Activated naive CD4-positive, alpha-beta T cell treated with anti-CD3 and anti-CD28 coated beads, Interleukin-2, amount 50 U/mL, for 24 hours (primary cell): ENCODE results near the gene LTV1.
"Not testable (repeated sequence)": the region's sequence is repeated elsewhere in the genome, so short reads cannot be mapped to it uniquely, and the experiment has no call there.

ENCODE experiments used
- H3K27ac Mint-ChIP-seq: one replicate; pipeline ENCODE4 v1.8.0; 2021; ENCODE audit warnings: mild to moderate bottlenecking, mixed read lengths
- H3K27me3 Mint-ChIP-seq: one replicate; pipeline ENCODE4 v1.8.0; 2021; ENCODE audit warnings: mixed read lengths
- H3K36me3 Mint-ChIP-seq: one replicate; pipeline ENCODE4 v1.8.0; 2021; ENCODE audit warnings: mixed read lengths
- H3K4me1 Mint-ChIP-seq: one replicate; pipeline ENCODE4 v1.8.0; 2021; ENCODE audit warnings: mixed read lengths
- H3K4me3 Mint-ChIP-seq: one replicate; pipeline ENCODE4 v1.8.0; 2021; ENCODE audit warnings: mild to moderate bottlenecking, mixed read lengths
- H3K9me3 Mint-ChIP-seq: one replicate; pipeline ENCODE4 v1.8.0; 2021; ENCODE audit warnings: mixed read lengths

LTV1 gene

DNA sequence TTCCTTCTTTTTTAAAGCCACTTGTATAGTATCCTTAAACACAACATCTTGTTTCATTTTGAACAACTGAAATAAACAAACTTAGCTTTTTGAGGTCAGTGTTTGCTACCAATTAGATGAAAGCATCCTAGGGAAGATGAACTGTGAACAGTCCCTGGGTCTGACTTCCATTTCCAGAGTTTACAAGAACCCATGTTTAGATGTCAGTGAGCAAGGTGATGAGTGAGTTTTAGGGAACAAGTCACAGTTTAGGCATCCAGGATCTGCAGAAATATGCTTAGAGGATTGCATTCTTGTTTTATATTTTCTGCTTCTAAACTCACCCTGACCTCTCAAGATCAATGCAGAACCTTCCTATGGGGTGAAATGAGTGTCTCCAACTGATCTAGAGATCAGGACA lies 24.1 kb downstream of the LTV1 start:
- H3K4me1 Mint-ChIP-seq, result no peaks in the 10 kb centered on the region
- H3K36me3 Mint-ChIP-seq, result peaks cover 20% of the 10 kb centered on the region
- no peak overlapping the region for H3K4me3 Mint-ChIP-seq

DNA sequence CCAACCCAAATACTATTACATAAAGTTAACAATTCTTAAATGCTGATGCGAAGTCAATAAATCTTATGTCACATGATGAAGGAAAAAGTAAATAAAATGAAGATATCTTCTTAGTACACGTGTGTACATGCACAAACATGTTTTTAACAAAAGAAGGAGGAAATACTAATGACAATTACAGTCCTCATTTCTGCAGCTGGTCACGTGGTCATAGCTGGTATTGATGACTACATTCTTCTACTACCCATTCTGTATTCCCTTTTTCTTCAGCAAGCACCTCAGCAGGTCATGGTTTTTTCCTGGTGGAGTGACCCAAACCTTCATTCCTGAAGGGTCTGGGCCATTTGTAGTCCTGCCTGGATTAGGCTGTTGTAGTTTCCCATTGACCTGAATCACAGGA lies 25.7 kb downstream of the LTV1 start:
- H3K9me3 Mint-ChIP-seq, H3K4me3 Mint-ChIP-seq, H3K27me3 Mint-ChIP-seq, H3K4me1 Mint-ChIP-seq, H3K27ac Mint-ChIP-seq: not testable (repeated sequence)
- peaks cover 14% of the 10 kb centered on the region for H3K36me3 Mint-ChIP-seq

More for the DNA sequence above, 24.1 kb downstream of the LTV1 start:
- H3K27me3 Mint-ChIP-seq, result no peaks in the 10 kb centered on the region
- peaks cover 5% of the 10 kb centered on the region for H3K9me3 Mint-ChIP-seq
- no peak overlapping the region for H3K27ac Mint-ChIP-seq

DNA sequence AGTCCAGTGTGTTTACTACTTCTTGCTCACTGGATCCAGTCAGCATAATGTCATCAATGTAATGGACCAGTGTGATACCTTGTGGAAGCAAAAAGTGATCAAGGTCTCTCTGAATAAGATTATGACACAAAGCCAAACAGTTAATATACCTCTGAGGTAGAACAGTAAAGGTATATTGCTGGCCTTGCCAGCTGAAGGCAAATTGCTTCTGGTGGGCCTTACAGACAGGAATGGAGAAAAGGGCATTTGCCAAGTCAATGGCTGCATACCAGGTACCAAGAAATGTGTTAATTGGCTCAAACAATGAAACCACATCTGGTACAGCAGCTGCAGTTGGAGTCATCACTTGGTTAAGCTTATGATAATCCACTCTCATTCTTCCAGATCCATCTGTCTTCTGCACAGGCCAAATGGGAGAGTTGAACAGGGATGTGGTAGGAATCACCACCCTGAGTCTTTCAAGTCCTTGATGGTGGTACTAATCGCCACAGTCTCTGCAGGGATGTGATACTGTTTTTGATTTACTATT lies 28.1 kb downstream of the LTV1 start:
- not testable (repeated sequence) for H3K36me3 Mint-ChIP-seq, H3K4me1 Mint-ChIP-seq, H3K27ac Mint-ChIP-seq, H3K27me3 Mint-ChIP-seq, H3K4me3 Mint-ChIP-seq
- peaks cover 11% of the 10 kb centered on the region for H3K9me3 Mint-ChIP-seq

DNA sequence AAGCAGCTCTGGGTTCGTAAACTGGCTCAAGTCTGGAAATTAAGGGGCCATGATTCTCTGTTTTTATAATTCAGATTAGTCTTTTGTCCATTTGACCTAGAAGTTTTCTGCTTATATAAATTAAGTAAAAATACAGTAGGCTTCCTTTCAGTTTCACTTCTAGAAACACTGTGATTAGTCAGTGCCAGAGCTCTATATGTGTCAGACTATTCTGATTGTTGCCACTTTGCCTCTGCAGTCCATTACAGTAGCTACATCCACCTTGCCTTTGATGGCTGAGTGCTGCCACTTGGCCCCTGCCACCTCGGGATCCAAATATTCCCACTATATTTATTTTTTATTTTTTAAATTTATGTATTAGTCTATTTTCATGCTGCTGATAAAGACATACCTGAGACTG lies 29.1 kb downstream of the LTV1 start:
- H3K9me3 Mint-ChIP-seq, result peaks cover 11% of the 10 kb centered on the region
- H3K36me3 Mint-ChIP-seq, result peaks cover 4% of the 10 kb centered on the region
- H3K27ac Mint-ChIP-seq, result no peak overlapping the region
- H3K4me1 Mint-ChIP-seq, result no peaks in the 10 kb centered on the region
- H3K27me3 Mint-ChIP-seq, result no peaks in the 10 kb centered on the region
- no peak overlapping the region for H3K4me3 Mint-ChIP-seq

DNA sequence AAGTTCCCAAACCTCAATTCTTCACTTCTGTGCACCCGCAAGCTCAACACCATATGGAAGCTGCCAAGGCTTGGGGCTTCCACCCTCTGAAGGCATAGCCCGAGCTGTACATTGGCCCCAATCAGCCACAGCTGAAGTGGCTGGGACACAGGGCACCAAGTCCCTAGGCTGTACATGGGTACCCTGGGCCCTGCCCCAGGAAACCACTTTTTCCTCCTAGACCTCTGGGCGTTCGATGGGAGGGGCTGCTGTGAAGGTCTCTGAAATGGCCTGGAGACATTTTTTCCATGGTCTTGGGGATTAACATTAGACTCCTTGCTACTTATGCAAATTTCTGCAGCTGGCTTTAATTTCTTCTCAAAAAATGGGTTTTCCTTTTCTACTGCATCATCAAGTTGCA lies 30.5 kb downstream of the LTV1 start:
- not testable (repeated sequence) for H3K27ac Mint-ChIP-seq, H3K4me1 Mint-ChIP-seq, H3K27me3 Mint-ChIP-seq, H3K4me3 Mint-ChIP-seq, H3K36me3 Mint-ChIP-seq
- peaks cover 12% of the 10 kb centered on the region for H3K9me3 Mint-ChIP-seq

DNA sequence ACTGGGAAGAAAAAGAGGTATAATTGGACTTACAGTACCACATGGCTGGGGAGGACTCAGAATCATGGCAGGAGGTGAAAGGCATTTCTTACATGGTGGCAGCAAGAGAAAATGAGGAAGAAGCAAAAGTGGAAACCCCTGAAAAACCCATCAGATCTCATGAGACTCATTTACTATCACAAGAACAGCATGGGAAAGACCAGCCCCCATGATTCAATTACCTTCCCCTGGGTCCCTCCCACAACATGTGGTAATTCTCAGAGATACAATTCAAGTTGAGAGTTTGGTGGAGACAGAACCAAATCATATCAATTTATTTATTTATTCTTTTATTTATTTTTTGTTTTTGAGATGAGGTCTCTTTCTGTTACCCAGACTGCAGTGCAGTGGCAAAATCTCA lies 31.4 kb downstream of the LTV1 start:
- H3K4me3 Mint-ChIP-seq, H3K27me3 Mint-ChIP-seq, H3K36me3 Mint-ChIP-seq, H3K4me1 Mint-ChIP-seq, H3K27ac Mint-ChIP-seq: not testable (repeated sequence)
- H3K9me3 Mint-ChIP-seq, result peaks cover 14% of the 10 kb centered on the region

DNA sequence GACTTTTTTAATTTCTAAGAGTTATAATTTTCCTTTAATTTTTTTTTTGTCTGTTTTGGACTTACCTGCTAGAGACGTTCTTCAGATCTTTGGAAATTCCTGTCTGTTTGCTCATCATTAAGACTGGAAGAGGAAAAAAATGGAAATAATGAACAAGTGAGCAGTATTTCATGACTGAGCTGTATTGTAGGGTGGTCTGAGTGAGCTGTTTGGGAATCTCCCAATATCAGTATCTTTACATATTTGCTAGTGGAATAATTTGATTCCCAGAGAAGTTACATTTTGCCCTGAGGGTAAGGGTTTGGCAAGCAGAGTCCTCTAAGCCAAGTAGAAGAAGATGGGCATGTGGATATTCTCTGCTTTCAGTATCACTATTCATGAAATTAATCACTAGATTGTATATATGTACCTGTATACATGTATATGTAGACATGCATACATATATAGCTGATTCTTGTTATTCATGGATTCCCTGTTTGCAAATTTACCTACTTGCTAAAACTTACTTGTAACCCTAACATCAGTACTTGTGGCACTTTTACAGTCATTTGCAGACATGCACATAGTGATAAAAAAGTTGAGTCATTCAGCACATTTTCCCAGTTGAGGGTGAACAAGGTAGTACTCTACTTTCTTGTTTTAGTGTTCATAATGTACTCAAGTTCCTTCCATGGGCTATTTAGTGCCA lies 34.6 kb downstream of the LTV1 start:
- Mint-ChIP-seq H3K36me3 (peaks cover 5% of the 10 kb centered on the region), H3K4me3 (no peak overlapping the region), H3K27ac (no peak overlapping the region), H3K9me3 (peaks cover 14% of the 10 kb centered on the region), H3K27me3 (no peaks in the 10 kb centered on the region), H3K4me1 (no peaks in the 10 kb centered on the region)

DNA sequence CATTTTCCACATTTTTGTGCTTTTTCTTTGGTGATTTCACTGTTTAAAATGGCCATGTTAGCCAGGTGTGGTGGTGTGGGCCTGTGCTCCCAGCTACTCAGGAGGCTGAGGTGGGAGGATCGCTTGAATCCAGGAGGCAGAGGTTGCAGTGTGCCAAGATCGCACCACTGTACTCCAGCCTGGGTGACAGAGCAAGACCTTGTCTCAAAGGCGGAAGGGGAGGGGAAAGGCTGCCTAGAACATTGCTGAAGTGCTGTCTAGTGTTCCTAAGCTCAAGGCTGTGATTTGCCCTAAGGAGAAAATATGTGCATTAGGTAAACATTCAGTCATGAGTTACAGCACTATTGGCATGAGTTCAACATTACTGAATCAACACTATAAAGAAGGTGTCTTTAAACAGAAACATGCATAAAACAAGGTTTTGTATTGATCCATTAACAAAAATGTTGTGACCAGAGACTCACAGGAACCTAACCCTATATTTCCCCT lies 35.2 kb downstream of the LTV1 start:
- Mint-ChIP-seq H3K9me3 (peaks cover 14% of the 10 kb centered on the region), H3K27me3 (no peaks in the 10 kb centered on the region), H3K4me1 (no peaks in the 10 kb centered on the region), H3K27ac (no peak overlapping the region), H3K36me3 (peaks cover 5% of the 10 kb centered on the region), H3K4me3 (no peak overlapping the region)

DNA sequence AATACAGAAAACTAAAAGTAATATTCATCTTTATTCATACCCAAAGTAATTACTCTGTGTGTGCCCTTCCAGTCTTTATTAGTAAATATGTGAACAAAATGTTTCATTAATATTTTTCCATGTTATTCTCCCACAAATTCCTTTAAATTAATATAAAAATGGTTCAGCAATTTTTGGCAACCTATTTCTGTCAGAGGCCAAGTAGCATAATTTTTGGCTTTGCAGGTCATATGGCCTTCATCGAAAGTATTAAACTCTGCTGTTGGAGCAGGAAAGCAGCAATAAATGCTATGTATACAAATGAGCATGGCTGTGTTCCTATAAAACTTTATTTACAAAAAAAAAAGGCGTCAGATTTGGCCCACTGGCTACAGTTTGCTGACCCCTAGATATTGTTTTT lies 37.3 kb downstream of the LTV1 start:
- Mint-ChIP-seq H3K4me1 (no peaks in the 10 kb centered on the region), H3K4me3 (no peak overlapping the region), H3K27ac (no peak overlapping the region), H3K36me3 (peaks cover 4% of the 10 kb centered on the region), H3K27me3 (no peaks in the 10 kb centered on the region), H3K9me3 (peaks cover 8% of the 10 kb centered on the region)

DNA sequence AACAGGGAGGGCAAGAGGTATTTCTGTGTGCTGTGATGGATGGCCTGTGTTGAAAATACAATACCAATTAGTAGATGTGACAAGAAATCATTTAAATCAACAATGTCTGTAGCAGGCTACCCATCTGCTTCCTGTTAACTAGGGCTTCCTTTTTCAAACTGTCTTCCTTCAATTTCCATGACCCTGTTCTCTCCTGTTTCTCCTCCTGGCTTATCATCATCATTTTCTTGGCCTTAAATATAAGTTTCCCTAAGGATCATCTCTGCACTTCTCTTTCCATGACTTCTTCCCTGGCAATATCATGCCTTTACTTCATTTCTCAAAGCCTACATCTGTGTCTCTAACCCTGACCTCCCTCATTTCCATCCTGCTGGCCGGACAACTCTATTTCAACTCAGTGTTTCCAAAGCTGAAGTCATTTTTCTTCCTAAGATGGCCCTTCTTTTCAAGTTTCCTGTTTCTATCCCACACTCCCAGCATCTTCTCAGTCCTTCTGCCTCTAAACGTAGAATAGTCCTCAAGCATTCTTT lies 39.3 kb downstream of the LTV1 start:
- H3K27ac Mint-ChIP-seq, result no peak overlapping the region
- no peak overlapping the region for H3K4me3 Mint-ChIP-seq
- no peaks in the 10 kb centered on the region for H3K4me1 Mint-ChIP-seq
- H3K27me3 Mint-ChIP-seq, result no peaks in the 10 kb centered on the region
- peaks cover 8% of the 10 kb centered on the region for H3K9me3 Mint-ChIP-seq
- peaks cover 3% of the 10 kb centered on the region for H3K36me3 Mint-ChIP-seq

DNA sequence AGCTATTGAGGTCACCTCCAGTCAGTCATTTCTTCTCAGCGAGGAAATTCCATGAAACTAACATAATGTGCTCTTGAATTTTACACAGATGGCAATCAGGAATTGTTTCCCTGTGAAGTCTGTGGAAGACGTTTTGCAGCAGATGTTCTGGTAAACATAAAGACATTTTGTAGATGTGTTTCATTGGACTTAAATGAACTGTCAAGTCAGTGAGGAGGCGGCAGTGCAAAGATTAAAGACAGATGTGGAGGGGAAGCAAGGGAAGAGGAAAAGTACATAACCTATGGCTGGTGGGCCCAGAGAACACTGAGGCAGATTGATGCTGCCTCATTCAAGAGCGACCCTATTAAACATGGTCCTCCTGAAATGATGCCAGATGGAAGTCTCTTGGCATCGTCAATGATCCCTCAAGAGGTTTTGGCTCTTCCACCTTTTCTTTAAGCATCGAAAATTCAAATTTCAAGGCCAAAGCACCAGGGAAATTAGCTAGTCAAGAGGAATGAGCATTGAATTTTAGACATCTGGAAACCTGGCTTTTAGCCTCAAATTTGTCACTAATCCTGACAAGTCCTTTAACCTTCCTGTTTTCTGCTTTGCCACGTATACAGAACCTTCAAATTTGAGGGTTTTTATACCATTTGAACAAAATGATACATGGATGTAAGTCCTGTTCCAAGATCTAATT lies 41.2 kb downstream of the LTV1 start:
- Mint-ChIP-seq H3K27ac (no peak overlapping the region), H3K9me3 (no peaks in the 10 kb centered on the region), H3K27me3 (no peaks in the 10 kb centered on the region), H3K4me1 (no peaks in the 10 kb centered on the region), H3K36me3 (peaks cover 6% of the 10 kb centered on the region), H3K4me3 (no peak overlapping the region)

DNA sequence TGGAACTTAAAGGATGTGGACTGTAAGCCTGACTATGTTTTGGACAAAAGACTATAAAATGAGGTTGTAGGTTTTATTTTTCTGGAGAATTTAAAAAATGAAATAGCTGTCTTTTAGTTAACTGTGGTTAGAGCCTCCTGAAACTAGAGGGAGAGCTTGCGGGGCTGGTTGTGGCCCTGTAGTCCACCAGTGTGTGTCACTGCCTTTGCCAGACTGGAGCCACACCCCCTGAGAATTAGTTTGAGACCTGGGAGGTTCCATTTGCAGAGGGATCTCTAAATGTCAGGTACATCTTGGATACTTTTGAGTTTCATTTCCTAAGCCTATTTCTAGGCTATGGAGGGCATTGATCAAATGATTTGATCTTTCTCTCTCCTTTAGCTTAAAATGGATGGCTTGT lies 42.0 kb downstream of the LTV1 start:
- Mint-ChIP-seq H3K9me3 (no peaks in the 10 kb centered on the region), H3K4me3 (no peak overlapping the region), H3K4me1 (no peaks in the 10 kb centered on the region), H3K27me3 (no peaks in the 10 kb centered on the region), H3K36me3 (peaks cover 6% of the 10 kb centered on the region), H3K27ac (no peak overlapping the region)

DNA sequence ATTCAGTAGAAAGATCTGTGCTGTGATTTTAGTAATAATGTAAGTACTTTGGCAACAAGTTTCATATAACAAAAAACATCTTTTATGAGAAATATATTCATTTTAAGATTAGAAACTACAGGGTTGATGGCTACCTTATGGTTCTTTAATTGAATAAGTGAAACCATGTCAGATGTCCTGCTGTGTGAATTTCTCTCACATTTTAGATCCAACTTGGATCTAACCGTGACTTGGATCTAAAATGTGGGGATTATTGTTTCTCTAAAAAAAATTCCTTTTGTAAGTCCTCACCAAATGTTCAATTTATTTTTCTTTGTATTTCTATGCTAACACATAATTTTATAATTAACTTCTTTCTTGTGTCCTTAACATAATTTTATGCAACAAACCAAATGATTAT lies 51.5 kb downstream of the LTV1 start:
- Mint-ChIP-seq H3K9me3 (no peaks in the 10 kb centered on the region), H3K4me1 (no peaks in the 10 kb centered on the region), H3K4me3 (no peak overlapping the region), H3K27me3 (no peaks in the 10 kb centered on the region), H3K36me3 (no peaks in the 10 kb centered on the region), H3K27ac (no peak overlapping the region)

DNA sequence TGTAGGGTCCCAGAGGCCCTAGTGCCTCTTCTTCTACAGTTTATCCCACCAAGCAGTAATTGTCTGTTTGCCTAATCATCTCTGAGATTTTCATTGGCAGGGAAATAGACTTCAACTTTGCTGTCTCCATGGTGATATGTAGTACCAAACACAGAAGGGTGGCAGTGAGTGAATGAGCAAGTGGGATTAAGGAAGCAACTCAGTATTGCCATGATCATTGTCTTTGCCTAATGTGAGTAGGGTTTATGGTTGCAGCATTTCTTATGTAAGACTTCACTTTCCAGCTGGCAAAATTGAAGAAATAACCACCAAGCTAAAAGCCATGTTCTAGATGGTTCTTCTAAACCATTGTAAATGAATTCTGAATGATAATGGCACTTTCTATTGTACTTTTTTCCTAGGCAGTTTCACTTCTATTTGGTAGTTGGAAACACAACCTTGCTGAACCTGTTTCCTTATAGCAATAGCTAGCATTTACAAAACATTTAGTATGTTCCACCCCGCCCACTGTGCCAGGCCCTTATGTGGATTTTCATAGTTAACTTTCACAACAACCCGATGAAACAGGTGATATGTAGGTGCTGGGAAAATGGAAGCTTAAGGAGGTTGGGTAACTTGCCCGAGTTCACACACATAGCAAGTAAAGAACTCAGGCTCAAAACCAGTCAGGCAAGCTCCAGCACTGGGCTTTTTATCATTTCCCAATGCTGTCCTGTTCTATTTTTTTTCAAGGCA lies 53.2 kb downstream of the LTV1 start:
- Mint-ChIP-seq H3K27ac (no peak overlapping the region), H3K27me3 (no peaks in the 10 kb centered on the region), H3K36me3 (peaks cover 2% of the 10 kb centered on the region), H3K9me3 (no peaks in the 10 kb centered on the region), H3K4me3 (no peak overlapping the region), H3K4me1 (no peaks in the 10 kb centered on the region)

DNA sequence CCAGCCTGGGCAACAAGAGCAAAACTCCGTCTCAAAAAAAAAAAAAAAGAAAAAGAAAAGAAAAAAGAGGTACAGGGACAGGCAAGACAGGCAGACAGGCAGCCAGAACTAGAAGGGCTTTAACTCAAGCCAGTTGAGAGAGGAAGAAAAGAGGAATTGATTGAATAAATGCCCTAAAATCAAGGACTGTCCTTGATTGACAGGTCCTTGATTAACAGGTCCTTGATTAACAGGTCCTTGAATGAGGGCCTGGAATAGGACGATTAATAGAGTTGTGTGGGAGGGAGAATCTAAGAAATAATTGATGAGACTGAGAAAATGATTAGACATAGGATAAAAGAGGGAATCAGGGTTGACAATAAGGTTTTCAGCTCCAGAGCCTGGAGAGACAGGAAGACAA lies 57.2 kb downstream of the LTV1 start:
- no peaks in the 10 kb centered on the region for H3K27me3 Mint-ChIP-seq
- no peaks in the 10 kb centered on the region for H3K9me3 Mint-ChIP-seq
- no peak overlapping the region for H3K27ac Mint-ChIP-seq
- H3K4me1 Mint-ChIP-seq, result no peaks in the 10 kb centered on the region
- peaks cover 2% of the 10 kb centered on the region for H3K36me3 Mint-ChIP-seq
- no peak overlapping the region for H3K4me3 Mint-ChIP-seq
